Endothelial cell of umbilical vein (primary cell): ENCODE measurements around the gene BAZ1B. TPM values are rescaled to one million over a fixed set of nuclear protein-coding genes. Genes with fewer than 3 reads are reported as not detected.

Experiments used
- BruUV-seq: library from RNA; stranded (reverse); fragments of 400-500 nt; replicated peaks from 2 replicates; lab custom pipeline; 2021; lab: Mats Ljungman, UMichigan
- CTCF ChIA-PET: fragments of 300-600, 350-600 bp; sonication (Branson Sonifier 250); formaldehyde crosslinking; loops from one replicate; lab custom pipeline; 2021; ENCODE audit warnings: antibody characterized with exemption, inconsistent platforms; lab: Charles Lee
- POLR2A ChIA-PET: fragments of 300-600, 350-600 bp; sonication (Branson Sonifier 250); formaldehyde crosslinking; loops from one replicate; lab custom pipeline; 2021; ENCODE audit warnings: antibody characterized with exemption, inconsistent platforms; lab: Charles Lee
- DNase-seq: peaks from one replicate; pipeline ENCODE4 v3.0.0-alpha.2; 2011; ENCODE audit warnings: low read depth, low spot score
- FAIRE-seq: peaks from 2 replicates; lab custom pipeline; 2011; peaks lifted over from hg19 to GRCh38; lab: Jason Lieb, UNC
- H2AFZ ChIP-seq: 2 replicates; pipeline ENCODE4 v1.6.0; 2012; ENCODE audit warnings: low read depth, low read length, control low read depth, inconsistent platforms
- H3K27ac ChIP-seq: 2 replicates; pipeline ENCODE4 v1.5.1; 2011; ENCODE audit warnings: low read depth, mild to moderate bottlenecking, control low read depth, low read length, moderate library complexity; ENCODE audit not compliant: insufficient read depth
- H3K27me3 ChIP-seq, 2 experiments: 2 replicates each; pipeline versions ENCODE4 v1.6.0 to v1.6.1; 2011; ENCODE audit warnings: low read length in 2 of 2, mixed read lengths in 1 of 2; ENCODE audit not compliant: control insufficient read depth in 2 of 2, insufficient read depth in 2 of 2
- H3K36me3 ChIP-seq, 2 experiments: 2 replicates in 1 of 2; 3 replicates in 1 of 2; pipeline ENCODE4 v1.5.1; 2011; ENCODE audit warnings: low read length in 2 of 2, mild to moderate bottlenecking in 1 of 2, moderate library complexity in 1 of 2; ENCODE audit not compliant: control insufficient read depth in 2 of 2, insufficient read depth in 2 of 2; ENCODE audit errors: extremely low read depth in 1 of 2
- H3K4me1 ChIP-seq: 3 replicates; pipeline ENCODE4 v1.5.1; 2011; ENCODE audit warnings: mild to moderate bottlenecking, low read length; ENCODE audit not compliant: control insufficient read depth, insufficient read depth; ENCODE audit errors: extremely low read depth
- H3K4me2 ChIP-seq: 2 replicates; pipeline ENCODE4 v1.6.1; 2011; ENCODE audit warnings: low read length, control low read depth, mixed read lengths; ENCODE audit not compliant: insufficient read depth
- H3K4me3 ChIP-seq, 3 experiments: fragments of 200-600 bp in 1 of 3; sonication (generic), shearing (Covaris generic) in 1 of 3; replicated peaks in 1 of 3; 2 replicates each; pipeline ENCODE4 v1.5.1; 2011 to 2016; ENCODE audit warnings: control low read depth in 3 of 3, low read length in 3 of 3, mild to moderate bottlenecking in 2 of 3, inconsistent platforms in 1 of 3, low read depth in 1 of 3, moderate library complexity in 1 of 3; ENCODE audit not compliant: insufficient read depth in 1 of 3
- H3K79me2 ChIP-seq: 2 replicates; pipeline ENCODE4 v1.6.0; 2012; ENCODE audit warnings: low read length, inconsistent platforms; ENCODE audit not compliant: control insufficient read depth, insufficient read depth
- H3K9ac ChIP-seq: replicated peaks from 2 replicates; pipeline ENCODE3; 2011; ENCODE audit warnings: low read length, control low read depth; ENCODE audit not compliant: insufficient read depth; ENCODE audit errors: extremely low read depth
- H3K9me1 ChIP-seq: replicated peaks from 3 replicates; pipeline ENCODE4 v1.6.0; 2011; ENCODE audit warnings: mild to moderate bottlenecking, low read length; ENCODE audit not compliant: control insufficient read depth, insufficient read depth; ENCODE audit errors: extremely low read depth
- H3K9me3 ChIP-seq: replicated peaks from 2 replicates; pipeline ENCODE4 v1.5.1; 2012; ENCODE audit warnings: low read length, inconsistent platforms; ENCODE audit not compliant: control insufficient read depth, insufficient read depth
- H4K20me1 ChIP-seq: replicated peaks from 2 replicates; pipeline ENCODE3; 2011; ENCODE audit warnings: mild to moderate bottlenecking, low read length; ENCODE audit not compliant: control insufficient read depth, insufficient read depth; ENCODE audit errors: extremely low read depth
- EZH2 ChIP-seq: IDR thresholded peaks from 2 replicates; pipeline ENCODE4 v1.6.1; 2012; ENCODE audit warnings: borderline replicate concordance, low read depth, mild to moderate bottlenecking, moderate library complexity, low read length, inconsistent platforms; ENCODE audit not compliant: severe bottlenecking
- FOS ChIP-seq: IDR thresholded peaks from 2 replicates; pipeline ENCODE4 v1.6.1; 2011; ENCODE audit warnings: mild to moderate bottlenecking, low read length, moderate library complexity, borderline replicate concordance; ENCODE audit not compliant: insufficient read depth
- GATA2 ChIP-seq: IDR thresholded peaks from 2 replicates; pipeline ENCODE4 v1.7.0; 2011; ENCODE audit warnings: low read depth, mild to moderate bottlenecking, moderate library complexity, mixed read lengths, low read length; ENCODE audit not compliant: insufficient read length, insufficient read depth
- JUN ChIP-seq: IDR thresholded peaks from 2 replicates; pipeline ENCODE4 v1.6.1; 2011; ENCODE audit warnings: borderline replicate concordance, low read depth; ENCODE audit not compliant: insufficient read length, insufficient read depth
- MAX ChIP-seq: IDR thresholded peaks from 2 replicates; pipeline ENCODE4 v1.6.1; 2011; ENCODE audit not compliant: insufficient read depth, insufficient read length
- MYC ChIP-seq: IDR thresholded peaks from one replicate; pipeline ENCODE4 v1.6.1; 2011; ENCODE audit warnings: mild to moderate bottlenecking, low read depth, low read length
- POLR2A ChIP-seq: IDR thresholded peaks from 2 replicates; pipeline ENCODE4 v1.6.1; 2012; ENCODE audit warnings: low read depth, mild to moderate bottlenecking, control low read depth, low read length
- dilution Hi-C: fragments of 300-500 bp; cut with MboI; formaldehyde crosslinking; loops from one replicate; pipeline ENCODE4 v1.15.0; 2019; ENCODE audit warnings: low sequenced_read_pairs; ENCODE audit not compliant: extremely low pct_ligation_motif_present
- intact Hi-C: fragments of 100-400 bp; cut with micrococcal nuclease; formaldehyde crosslinking; loops from one replicate; pipeline ENCODE4 v1.10.0; 2022
- polyA plus RNA-seq, 4 experiments: library from polyadenylated mRNA; depleted of rRNA in 3 of 4; stranded (reverse) in 3 of 4; unstranded in 1 of 4; fragments of >200 nt; gene quantifications; 2 replicates each; pipeline versions ENCODE4 v1.2.1 to v1.2.3, GENCODE V29; 2011 to 2012; ENCODE audit warnings: missing spikeins in 1 of 4
- total RNA-seq: library from RNA; stranded (reverse); gene quantifications from 2 replicates; pipeline ENCODE4 v1.2.3, GENCODE V29; 2021
- TF ChIP-seq, protein P1 (sequence below), 2 donors: IDR thresholded peaks; 1 replicate in 1 of 2; 2 replicates in 1 of 2; pipeline ENCODE4 v1.5.1; 2011; ENCODE audit warnings: low read length in 2 of 2, mild to moderate bottlenecking in 2 of 2, moderate library complexity in 2 of 2, control low read depth in 1 of 2, inconsistent platforms in 1 of 2, low read depth in 1 of 2; ENCODE audit not compliant: insufficient read depth in 1 of 2; ENCODE audit errors: extremely low read depth in 1 of 2

The BAZ1B gene
- total and polyA plus RNA-seq, 2 donors (not counting 3 experiments of a cell fraction or from before 2014, with no cell fraction given), result 16.2 to 74.7 TPM

DNA sequence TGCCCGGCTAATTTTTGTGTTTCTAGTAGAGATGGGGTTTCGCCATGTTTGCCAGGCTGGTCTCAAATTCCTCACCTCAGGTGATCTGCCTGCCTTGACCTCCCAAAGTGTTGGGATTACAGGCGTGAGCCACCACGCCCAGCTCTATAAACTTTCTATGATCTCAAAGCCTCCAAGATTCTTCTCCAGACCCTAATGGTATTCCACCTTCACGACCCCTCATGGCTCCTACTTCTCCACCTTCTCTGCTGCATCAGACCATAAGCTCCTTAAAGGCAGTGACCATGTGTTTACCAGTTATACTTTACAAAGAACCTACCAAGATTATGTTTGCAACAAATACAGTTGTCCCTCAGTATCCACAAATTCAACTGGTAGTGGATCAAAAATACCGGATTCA, 10.1 kb upstream of the BAZ1B start:
- H3K9me3 ChIP-seq, result no peaks in the 10 kb centered on the region
- no TSS peak for BruUV-seq
- H3K27me3 ChIP-seq, result no peaks in the 10 kb centered on the region
- no peaks in the 10 kb centered on the region for H4K20me1 ChIP-seq
- DNase-seq (no peak), FAIRE-seq (no peak)
- no peaks in the 10 kb centered on the region for H3K79me2 ChIP-seq
- peaks cover 5 to 11% of the 10 kb centered on the region in 2 experiments for H3K36me3 ChIP-seq
- dilution Hi-C loops, result no loop called here
- no peaks in the 10 kb centered on the region for H3K9me1 ChIP-seq
- H3K9ac ChIP-seq, result no peak overlapping the region
- peaks cover 8% of the 10 kb centered on the region for H3K4me1 ChIP-seq
- POLR2A ChIA-PET, result no interaction called here
- H3K4me3 ChIP-seq, result no peak overlapping the region
- TF ChIP-seq FOS (no peak), MAX (no peak), POLR2A (no peak), GATA2 (no peak), EZH2 (no peak), JUN (no peak), MYC (no peak)
- TF ChIP-seq, protein P1, sequence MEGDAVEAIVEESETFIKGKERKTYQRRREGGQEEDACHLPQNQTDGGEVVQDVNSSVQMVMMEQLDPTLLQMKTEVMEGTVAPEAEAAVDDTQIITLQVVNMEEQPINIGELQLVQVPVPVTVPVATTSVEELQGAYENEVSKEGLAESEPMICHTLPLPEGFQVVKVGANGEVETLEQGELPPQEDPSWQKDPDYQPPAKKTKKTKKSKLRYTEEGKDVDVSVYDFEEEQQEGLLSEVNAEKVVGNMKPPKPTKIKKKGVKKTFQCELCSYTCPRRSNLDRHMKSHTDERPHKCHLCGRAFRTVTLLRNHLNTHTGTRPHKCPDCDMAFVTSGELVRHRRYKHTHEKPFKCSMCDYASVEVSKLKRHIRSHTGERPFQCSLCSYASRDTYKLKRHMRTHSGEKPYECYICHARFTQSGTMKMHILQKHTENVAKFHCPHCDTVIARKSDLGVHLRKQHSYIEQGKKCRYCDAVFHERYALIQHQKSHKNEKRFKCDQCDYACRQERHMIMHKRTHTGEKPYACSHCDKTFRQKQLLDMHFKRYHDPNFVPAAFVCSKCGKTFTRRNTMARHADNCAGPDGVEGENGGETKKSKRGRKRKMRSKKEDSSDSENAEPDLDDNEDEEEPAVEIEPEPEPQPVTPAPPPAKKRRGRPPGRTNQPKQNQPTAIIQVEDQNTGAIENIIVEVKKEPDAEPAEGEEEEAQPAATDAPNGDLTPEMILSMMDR (IDR thresholded peaks at IDR 0.05; ENCODE audit: extremely low read depth in 1 of 2, insufficient read depth in 1 of 2, low read depth in 1 of 2, low read length in 2 of 2), result no peak
- intact Hi-C loops, result no loop called here
- CTCF ChIA-PET, result no interaction called here
- no peak overlapping the region for H3K4me2 ChIP-seq
- no peak overlapping the region for H3K27ac ChIP-seq
- H2AFZ ChIP-seq, result no peak overlapping the region
